Activated naive CD8-positive, alpha-beta T cell treated with anti-CD3 and anti-CD28 coated beads, Interleukin-2, amount 50 U/mL, for 24 hours (primary cell): ENCODE results near the gene SPDYE18.
"Not testable (repeated sequence)": the region's sequence is repeated elsewhere in the genome, so short reads cannot be mapped to it uniquely, and the experiment has no call there.

Source experiments
- ATAC-seq: fragments of 150-1000 bp; cut with Tn5 transposase; one replicate; pipeline ENCODE4 v1.10.0; 2021
- DNase-seq: peaks from one replicate; pipeline ENCODE4 v3.0.0; 2021
- H3K27ac Mint-ChIP-seq: one replicate; pipeline ENCODE4 v1.8.0; 2021; ENCODE audit warnings: mild to moderate bottlenecking, mixed read lengths
- H3K27me3 Mint-ChIP-seq: one replicate; pipeline ENCODE4 v1.8.0; 2021; ENCODE audit warnings: mixed read lengths
- H3K36me3 Mint-ChIP-seq: one replicate; pipeline ENCODE4 v1.8.0; 2021; ENCODE audit warnings: low read depth, mixed read lengths
- H3K4me1 Mint-ChIP-seq: one replicate; pipeline ENCODE4 v1.8.0; 2021; ENCODE audit warnings: mixed read lengths
- H3K4me3 Mint-ChIP-seq: one replicate; pipeline ENCODE4 v1.8.0; 2021; ENCODE audit warnings: mild to moderate bottlenecking, moderate library complexity, mixed read lengths
- H3K9me3 Mint-ChIP-seq: one replicate; pipeline ENCODE4 v1.8.0; 2021; ENCODE audit warnings: mixed read lengths

The SPDYE18 gene, protein sequence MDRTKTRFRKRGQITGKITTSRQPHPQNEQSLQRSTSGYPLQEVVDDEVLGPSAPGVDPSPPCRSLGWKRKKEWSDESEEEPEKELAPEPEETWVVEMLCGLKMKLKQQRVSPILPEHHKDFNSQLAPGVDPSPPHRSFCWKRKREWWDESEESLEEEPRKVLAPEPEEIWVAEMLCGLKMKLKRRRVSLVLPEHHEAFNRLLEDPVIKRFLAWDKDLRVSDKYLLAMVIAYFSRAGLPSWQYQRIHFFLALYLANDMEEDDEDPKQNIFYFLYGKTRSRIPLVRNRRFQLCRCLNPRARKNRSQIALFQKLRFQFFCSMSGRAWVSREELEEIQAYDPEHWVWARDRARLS

DNA sequence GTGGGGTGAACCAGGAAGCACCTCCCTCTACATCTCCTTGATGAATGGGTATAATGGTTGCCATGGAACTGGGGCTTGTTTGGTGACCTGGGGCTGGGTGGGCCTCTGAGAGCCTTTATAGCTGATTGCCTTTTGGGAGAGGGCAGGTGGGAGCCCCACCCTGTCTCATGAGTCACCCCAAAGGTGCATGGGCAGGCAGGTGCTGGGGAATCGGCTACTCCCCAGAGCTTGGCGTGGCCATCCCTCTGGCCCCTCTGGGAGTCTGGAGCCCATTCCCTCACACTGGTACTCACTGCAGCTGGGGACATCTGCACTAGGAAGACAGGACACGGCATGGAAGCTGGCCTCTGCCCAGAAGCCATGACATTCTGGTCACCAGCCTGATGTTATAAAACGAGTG is at the start of gene SPDYE18:
Gene SPDYE18, minus strand, starts transcription at position 2 of the 400 bp plus-strand sequence. CDS start 2,046 bp downstream, outside the sequence.
- H3K4me3 Mint-ChIP-seq, H3K27ac Mint-ChIP-seq, H3K27me3 Mint-ChIP-seq, H3K36me3 Mint-ChIP-seq, ATAC-seq, H3K9me3 Mint-ChIP-seq, DNase-seq, H3K4me1 Mint-ChIP-seq: not testable (repeated sequence)

DNA sequence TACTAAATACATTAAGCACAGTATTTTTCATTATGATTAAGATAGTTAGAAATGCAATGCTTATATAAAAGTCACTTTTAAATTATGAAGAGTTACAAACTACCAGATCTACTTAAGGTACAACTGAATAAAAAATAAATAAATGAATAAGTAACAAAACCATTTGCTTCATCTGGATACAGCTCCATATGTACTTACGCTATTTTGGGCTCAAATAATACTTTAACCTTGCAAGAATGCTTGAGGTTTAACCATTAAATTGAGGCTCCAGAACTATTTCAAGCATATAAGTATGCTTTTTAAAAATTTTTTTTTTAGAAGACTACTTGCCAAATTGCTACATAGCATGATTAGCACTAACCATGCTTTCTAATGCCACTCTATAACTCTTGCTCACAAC is 46.0 kb upstream of the SPDYE18 start:
- H3K9me3 Mint-ChIP-seq, ATAC-seq: not testable (repeated sequence)

DNA sequence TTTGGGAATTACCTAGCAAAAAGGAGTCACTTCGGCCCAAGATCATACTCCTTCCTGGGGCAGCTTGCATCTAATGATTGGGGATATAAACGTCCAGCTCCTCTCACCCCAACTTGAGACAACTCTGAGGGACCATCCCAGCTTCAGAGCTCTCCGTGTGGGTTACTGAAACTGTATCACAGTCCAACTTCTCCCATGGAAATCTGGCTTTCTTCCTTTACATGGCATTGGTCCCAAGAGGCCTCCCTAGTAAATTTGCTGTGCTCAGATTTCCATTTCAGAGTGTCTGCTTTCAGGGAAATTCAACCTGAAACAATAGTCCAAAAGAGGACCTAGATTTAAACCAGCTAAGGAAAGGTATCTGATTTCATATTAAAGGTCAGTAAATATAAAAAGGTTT is 45.3 kb upstream of the SPDYE18 start:
- H3K27me3 Mint-ChIP-seq, H3K9me3 Mint-ChIP-seq, DNase-seq, H3K4me1 Mint-ChIP-seq, H3K27ac Mint-ChIP-seq, ATAC-seq, H3K4me3 Mint-ChIP-seq, H3K36me3 Mint-ChIP-seq: not testable (repeated sequence)

More for the DNA sequence above, 46.0 kb upstream of the SPDYE18 start:
- H3K4me1 Mint-ChIP-seq, H3K27me3 Mint-ChIP-seq, H3K4me3 Mint-ChIP-seq, H3K27ac Mint-ChIP-seq, DNase-seq, H3K36me3 Mint-ChIP-seq: not testable (repeated sequence)

DNA sequence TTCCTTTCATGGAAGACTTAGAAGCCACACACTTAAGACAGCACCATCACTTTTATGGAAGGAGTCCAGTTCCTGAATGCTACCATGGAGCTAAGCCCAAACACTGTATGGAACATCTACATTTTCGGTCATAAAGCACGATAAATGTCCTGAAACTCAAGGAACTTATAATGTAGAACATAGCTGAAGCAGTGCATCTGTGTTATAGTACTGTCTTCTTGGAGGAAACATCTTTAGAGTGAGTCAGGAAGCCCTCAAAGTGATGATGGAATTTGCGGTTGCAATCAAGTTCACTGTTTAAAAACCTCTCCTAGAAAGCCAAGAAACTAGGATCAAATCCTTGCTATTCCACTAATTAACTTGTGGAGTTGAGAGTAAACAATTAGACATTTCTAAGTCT is 43.5 kb upstream of the SPDYE18 start:
- ATAC-seq, result not testable (repeated sequence)

DNA sequence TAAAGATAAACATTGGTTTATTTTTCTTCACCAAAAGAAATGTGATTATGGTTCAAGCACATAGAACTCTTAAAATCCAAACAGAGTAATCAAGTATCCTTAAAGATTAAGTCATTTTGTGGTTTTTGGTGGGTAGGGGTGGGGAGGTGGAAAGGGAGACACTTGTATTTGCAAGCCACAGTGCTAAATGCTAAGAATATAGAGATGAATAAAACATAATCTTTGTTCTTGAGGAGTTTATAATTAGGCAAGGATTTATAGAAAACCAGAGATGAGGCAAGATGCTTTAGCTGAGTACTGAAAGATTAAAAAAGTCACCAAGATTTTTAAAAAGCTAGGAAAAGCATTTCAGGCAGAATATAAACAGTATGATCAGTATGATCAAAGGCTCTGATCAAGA is 40.3 kb upstream of the SPDYE18 start:
- not testable (repeated sequence) for H3K27me3 Mint-ChIP-seq, H3K27ac Mint-ChIP-seq, H3K4me3 Mint-ChIP-seq, DNase-seq, ATAC-seq, H3K4me1 Mint-ChIP-seq, H3K9me3 Mint-ChIP-seq, H3K36me3 Mint-ChIP-seq

More for the DNA sequence above, 43.5 kb upstream of the SPDYE18 start:
- DNase-seq, H3K4me3 Mint-ChIP-seq, H3K27me3 Mint-ChIP-seq, H3K27ac Mint-ChIP-seq, H3K4me1 Mint-ChIP-seq, H3K36me3 Mint-ChIP-seq, H3K9me3 Mint-ChIP-seq: not testable (repeated sequence)

DNA sequence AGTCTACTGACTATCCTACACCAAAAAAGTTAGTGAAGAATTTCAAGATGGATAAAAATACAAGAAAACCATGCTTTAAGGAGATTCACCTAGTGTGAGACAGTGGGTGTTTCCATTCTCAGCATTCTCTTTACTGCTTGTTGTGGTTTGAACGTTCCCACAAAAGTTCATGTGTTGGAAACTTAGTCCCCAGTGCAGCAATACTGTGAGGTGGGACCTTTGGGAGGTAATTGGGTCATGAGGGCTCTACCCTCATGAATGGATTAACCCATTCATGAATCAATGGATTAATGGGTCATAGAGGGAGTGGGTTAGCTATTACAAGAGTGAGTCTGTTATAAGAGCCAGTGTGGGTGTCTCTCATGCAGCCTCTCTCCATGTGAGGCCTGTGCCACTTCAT is 38.8 kb upstream of the SPDYE18 start:
- H3K27me3 Mint-ChIP-seq, H3K9me3 Mint-ChIP-seq, DNase-seq, H3K4me1 Mint-ChIP-seq, H3K4me3 Mint-ChIP-seq, H3K36me3 Mint-ChIP-seq, H3K27ac Mint-ChIP-seq: not testable (repeated sequence)
- ATAC-seq, result peak; percentile 90

DNA sequence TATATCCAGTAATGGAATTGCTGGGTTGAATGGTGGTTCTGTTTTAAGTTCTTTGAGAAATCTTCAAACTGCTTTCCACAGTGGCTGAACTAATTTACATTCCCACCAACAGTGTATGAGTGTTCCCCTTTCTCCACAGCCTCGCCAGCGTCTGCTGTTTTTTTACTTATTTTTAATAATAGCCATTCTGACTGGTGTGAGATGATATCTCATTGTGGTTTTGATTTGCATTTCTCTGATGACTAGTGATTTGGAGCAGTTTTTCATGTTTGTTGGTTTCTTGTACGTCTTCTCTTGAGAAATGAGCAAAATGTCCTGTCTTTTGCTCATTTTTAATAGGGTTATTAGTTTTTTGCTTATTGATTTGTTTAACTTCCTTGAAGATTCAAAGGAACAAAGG is 38.1 kb upstream of the SPDYE18 start:
- not testable (repeated sequence) for H3K27ac Mint-ChIP-seq, H3K36me3 Mint-ChIP-seq, H3K4me1 Mint-ChIP-seq, ATAC-seq, H3K4me3 Mint-ChIP-seq, H3K9me3 Mint-ChIP-seq, H3K27me3 Mint-ChIP-seq, DNase-seq

DNA sequence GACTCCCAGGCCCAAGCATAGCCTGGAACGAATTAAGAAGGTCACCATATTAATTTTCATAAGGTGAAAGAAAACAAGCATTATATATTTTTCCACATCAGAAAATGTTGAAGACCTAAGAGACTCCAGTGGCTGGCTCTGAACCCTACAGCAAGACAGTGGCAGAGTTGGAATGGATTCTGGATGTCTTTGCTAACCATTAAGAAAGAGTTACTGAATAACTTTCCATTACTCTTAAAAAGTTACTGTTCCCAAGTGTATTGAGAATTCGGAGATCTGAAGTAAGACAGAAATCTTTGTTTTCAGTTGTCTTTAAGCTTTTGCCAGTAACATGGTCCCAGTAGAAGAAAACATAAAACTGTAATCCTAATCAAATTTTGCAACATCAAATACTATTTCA is 29.9 kb upstream of the SPDYE18 start:
- not testable (repeated sequence) for H3K27me3 Mint-ChIP-seq, H3K4me1 Mint-ChIP-seq, DNase-seq, H3K4me3 Mint-ChIP-seq, H3K27ac Mint-ChIP-seq, ATAC-seq, H3K9me3 Mint-ChIP-seq
- H3K36me3 Mint-ChIP-seq, result peaks cover 15% of the 10 kb centered on the region

DNA sequence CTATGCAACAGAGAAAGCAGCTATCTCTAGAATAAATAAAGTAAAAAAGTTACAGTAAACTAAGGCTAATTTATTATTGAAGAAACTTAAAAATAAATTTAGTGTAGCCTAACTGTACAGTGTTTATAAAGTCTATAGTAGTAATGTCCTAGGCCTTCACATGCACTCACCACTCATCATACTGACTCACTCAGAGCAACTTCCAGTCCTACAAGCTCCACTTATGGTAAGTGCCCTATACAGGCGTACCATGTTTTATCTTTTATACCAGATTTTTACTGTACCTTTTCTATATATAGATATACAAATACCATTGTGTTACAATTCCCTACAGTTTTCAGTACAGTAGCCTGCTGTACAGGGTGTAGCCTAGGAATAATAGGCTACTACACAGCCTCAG is 19.8 kb upstream of the SPDYE18 start:
- ATAC-seq, DNase-seq: not testable (repeated sequence)

DNA sequence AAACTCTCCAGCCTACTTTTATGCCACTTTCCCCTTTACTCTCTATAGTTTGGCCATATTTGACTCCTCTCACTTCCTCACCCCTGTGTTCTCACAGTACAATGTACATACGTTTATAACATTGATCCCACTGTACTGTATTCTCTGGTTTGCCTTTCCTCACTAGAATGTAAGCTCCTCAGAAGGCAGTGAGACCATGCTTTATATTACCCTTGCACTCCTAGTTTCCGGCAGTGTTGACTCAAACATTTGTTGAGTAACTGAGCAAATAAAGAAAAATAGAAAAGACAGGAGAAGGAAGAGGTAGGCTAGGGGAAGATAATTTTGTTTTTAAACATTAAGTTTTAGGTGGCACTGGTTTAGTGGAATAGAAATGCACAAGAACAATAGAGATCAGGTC is 17.9 kb upstream of the SPDYE18 start:
- not testable (repeated sequence) for H3K27me3 Mint-ChIP-seq

More for the DNA sequence above, 19.8 kb upstream of the SPDYE18 start:
- H3K4me3 Mint-ChIP-seq, H3K36me3 Mint-ChIP-seq, H3K27ac Mint-ChIP-seq, H3K27me3 Mint-ChIP-seq, H3K9me3 Mint-ChIP-seq, H3K4me1 Mint-ChIP-seq: not testable (repeated sequence)

DNA sequence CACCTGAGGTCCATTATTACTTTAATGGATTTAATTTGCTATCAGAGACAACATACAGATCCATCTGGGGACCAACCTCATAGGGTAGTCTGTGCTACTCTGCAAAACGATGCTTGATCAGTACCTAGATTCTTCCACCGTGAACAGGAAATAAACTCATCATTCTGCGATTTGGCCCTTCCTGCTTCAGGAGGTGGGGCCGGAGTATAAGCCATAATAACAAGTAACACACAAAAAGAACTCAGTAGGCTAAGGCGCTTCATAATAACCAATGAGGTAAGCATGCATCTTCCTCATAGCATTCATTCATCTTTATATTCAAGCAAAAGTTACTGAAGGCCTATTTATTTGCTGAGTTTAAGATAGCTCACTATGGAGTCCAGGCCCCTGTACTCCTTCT is 17.3 kb upstream of the SPDYE18 start:
- H3K4me1 Mint-ChIP-seq, H3K36me3 Mint-ChIP-seq, DNase-seq, ATAC-seq, H3K4me3 Mint-ChIP-seq, H3K9me3 Mint-ChIP-seq, H3K27me3 Mint-ChIP-seq, H3K27ac Mint-ChIP-seq: not testable (repeated sequence)

More for the DNA sequence above, 17.9 kb upstream of the SPDYE18 start:
- H3K4me1 Mint-ChIP-seq, ATAC-seq, H3K36me3 Mint-ChIP-seq, H3K27ac Mint-ChIP-seq, DNase-seq, H3K9me3 Mint-ChIP-seq, H3K4me3 Mint-ChIP-seq: not testable (repeated sequence)

DNA sequence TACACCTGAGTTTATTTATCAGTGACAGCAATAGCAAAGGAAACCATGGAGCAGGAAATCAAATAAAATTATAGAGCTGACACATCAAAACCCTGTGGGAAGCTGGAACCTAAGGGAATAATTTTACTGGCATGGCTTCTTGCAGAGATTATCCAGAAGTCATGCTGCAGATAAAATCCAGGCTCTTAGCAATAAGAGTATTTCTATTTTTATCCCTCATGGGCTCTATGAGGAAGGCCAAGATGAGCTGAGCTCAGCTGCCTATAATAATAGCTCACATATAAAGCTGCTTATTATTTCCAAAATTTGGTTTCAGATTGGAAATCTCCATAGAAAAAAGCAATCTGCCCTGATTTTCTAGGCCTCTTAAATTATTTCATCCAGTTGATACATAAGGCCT is 16.8 kb upstream of the SPDYE18 start:
- not testable (repeated sequence) for H3K27me3 Mint-ChIP-seq

DNA sequence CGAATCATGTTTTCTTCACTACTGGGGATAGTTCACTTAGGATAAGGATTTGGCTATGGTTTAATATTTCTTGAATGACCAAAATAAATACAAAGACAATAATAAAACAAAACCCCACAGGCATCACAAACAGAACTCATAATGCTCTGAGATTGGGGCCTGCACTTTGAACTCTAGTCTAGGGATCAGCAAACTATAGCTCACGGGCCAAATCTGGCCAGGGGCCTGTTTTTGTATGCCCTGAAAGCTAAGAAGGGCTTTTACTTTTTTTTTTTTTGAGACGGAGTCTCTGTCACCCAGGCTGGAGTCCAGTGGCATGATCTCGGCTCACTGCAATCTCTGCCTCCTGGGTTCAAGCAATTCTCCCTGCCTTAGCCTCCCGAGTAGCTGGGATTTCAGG is 14.7 kb upstream of the SPDYE18 start:
- not testable (repeated sequence) for H3K27ac Mint-ChIP-seq, H3K4me3 Mint-ChIP-seq, H3K27me3 Mint-ChIP-seq, DNase-seq, H3K9me3 Mint-ChIP-seq, ATAC-seq, H3K4me1 Mint-ChIP-seq
- peaks cover 15% of the 10 kb centered on the region for H3K36me3 Mint-ChIP-seq

More for the DNA sequence above, 16.8 kb upstream of the SPDYE18 start:
- DNase-seq, H3K27ac Mint-ChIP-seq, ATAC-seq, H3K4me1 Mint-ChIP-seq, H3K4me3 Mint-ChIP-seq, H3K9me3 Mint-ChIP-seq: not testable (repeated sequence)
- peaks cover 10% of the 10 kb centered on the region for H3K36me3 Mint-ChIP-seq

DNA sequence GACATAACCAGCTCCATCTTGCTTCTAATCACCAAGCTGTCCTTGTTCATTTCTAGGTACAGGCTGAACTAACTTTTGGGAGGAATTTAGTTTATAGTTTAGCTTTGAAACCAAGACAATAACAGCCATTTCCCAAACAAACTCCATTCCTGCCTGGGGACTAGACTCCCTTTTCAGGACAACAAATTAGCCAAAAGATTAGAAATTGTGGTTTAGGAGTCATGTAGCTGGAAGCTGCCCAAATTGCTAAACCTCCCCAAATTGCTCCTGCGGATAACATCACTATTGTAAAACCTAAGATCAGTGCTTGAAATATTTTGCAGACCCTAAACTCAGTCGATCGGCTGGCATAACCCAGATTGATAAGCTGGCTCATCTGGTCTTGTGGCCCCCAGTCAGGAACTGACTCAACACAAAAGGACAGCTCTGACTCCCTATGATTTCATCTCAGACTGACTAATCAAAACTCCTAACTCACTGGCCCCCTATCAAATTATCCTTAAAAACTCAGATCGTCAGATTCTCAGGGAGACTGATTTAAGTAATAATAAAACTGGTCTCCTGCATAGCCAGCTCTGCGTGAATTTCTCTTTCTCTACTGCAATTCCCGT is 12.5 kb upstream of the SPDYE18 start:
- H3K27ac Mint-ChIP-seq, H3K9me3 Mint-ChIP-seq, H3K27me3 Mint-ChIP-seq, ATAC-seq, H3K4me3 Mint-ChIP-seq, H3K4me1 Mint-ChIP-seq, DNase-seq: not testable (repeated sequence)
- H3K36me3 Mint-ChIP-seq, result peaks cover 22% of the 10 kb centered on the region

DNA sequence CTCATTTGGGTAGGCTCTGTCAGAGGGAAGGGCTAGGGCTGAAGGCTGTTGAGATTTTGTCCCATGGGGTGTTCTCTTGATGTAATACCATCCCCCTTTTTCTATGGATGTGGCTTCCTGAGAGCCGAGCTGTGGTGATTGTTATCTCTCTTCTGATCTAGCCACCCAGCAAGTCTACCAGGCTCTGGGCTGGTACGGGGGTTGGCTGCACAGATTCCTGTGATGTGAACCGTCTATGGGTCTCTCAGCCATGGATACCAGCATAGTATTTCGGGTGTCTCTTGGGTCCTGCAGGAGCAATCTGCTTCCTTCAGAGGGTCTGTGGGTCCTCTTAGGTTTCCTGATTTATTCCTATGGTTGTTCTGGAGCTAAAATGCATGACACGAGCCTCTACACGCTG is 8.8 kb upstream of the SPDYE18 start:
- not testable (repeated sequence) for H3K27me3 Mint-ChIP-seq, H3K27ac Mint-ChIP-seq, H3K9me3 Mint-ChIP-seq, DNase-seq, ATAC-seq, H3K4me3 Mint-ChIP-seq
- Mint-ChIP-seq H3K36me3 (peaks cover 23% of the 10 kb centered on the region), H3K4me1 (peaks cover 12% of the 10 kb centered on the region)
